Activated CD8-positive, alpha-beta memory T cell treated with anti-CD3 and anti-CD28 coated beads, Interleukin-2, amount 50 U/mL, for 24 hours (primary cell): ENCODE data around the gene ASB8.

Experiments used
- DNase-seq: peaks from one replicate; pipeline ENCODE4 v3.0.0-alpha.2; 2020; ENCODE audit errors: extremely low read depth

Gene ASB8

GRCh38 chr12:48157018-48157888 lies at the start of gene ASB8:
Gene ASB8 (minus strand): TSS chr12:48157515. CDS start chr12:48153496, 4,019 bp downstream.
- peak; percentile 97 for DNase-seq

GRCh38 chr12:48203192-48203591 lies 45.9 kb upstream of the ASB8 start, which contains the start of gene OR10AD1:
Gene OR10AD1 (minus strand): TSS chr12:48203292. CDS start chr12:48203292, 0 bp downstream.
- DNase-seq = no peak

- no peak for DNase-seq
Measured at GRCh38 chr12:48202766-48203165, 45.5 kb upstream of the ASB8 start.

GRCh38 chr12:48201516-48201915 lies 44.2 kb upstream of the ASB8 start:
- no peak for DNase-seq

- DNase-seq = no peak
Measured at GRCh38 chr12:48201091-48201490, 43.8 kb upstream of the ASB8 start.

- DNase-seq = no peak
Measured at GRCh38 chr12:48199774-48200221, 42.5 kb upstream of the ASB8 start.

GRCh38 chr12:48198985-48199384 lies 41.7 kb upstream of the ASB8 start:
- no peak for DNase-seq

- no peak for DNase-seq
Measured at GRCh38 chr12:48198672-48198971, 41.3 kb upstream of the ASB8 start.

GRCh38 chr12:48197971-48198671 lies 40.8 kb upstream of the ASB8 start:
- peak; percentile 84 for DNase-seq

- DNase-seq = no peak
Measured at GRCh38 chr12:48197549-48197970, 40.2 kb upstream of the ASB8 start.

- DNase-seq = no peak
Measured at GRCh38 chr12:48194799-48195201, 37.5 kb upstream of the ASB8 start.

- no peak for DNase-seq
Measured at GRCh38 chr12:48193623-48194022, 36.3 kb upstream of the ASB8 start.

GRCh38 chr12:48192861-48193260 lies 35.5 kb upstream of the ASB8 start:
- no peak for DNase-seq

- no peak for DNase-seq
Measured at GRCh38 chr12:48191096-48191495, 33.8 kb upstream of the ASB8 start.

GRCh38 chr12:48189331-48190125 lies 32.2 kb upstream of the ASB8 start:
- DNase-seq = peak; percentile 38

- DNase-seq = no peak
Measured at GRCh38 chr12:48187916-48188695, 30.8 kb upstream of the ASB8 start.

GRCh38 chr12:48185181-48185919 lies 28.0 kb upstream of the ASB8 start:
- no peak for DNase-seq

GRCh38 chr12:48184549-48184922 lies 27.2 kb upstream of the ASB8 start:
- DNase-seq = no peak

- no peak for DNase-seq
Measured at GRCh38 chr12:48183876-48184548, 26.7 kb upstream of the ASB8 start.
